ENCODE data around the gene SNTG2.

GRCh38 chr2:1170241-1170640 is 219.6 kb downstream of the SNTG2 start:
- TF ChIP-seq POLR2A (IDR thresholded peaks at IDR 0.05), result no peak
- TF ChIP-seq CTCF (IDR thresholded peaks at IDR 0.05), result no peak
